Stomach (tissue), 19 donors: Measurements from ENCODE around the gene AANAT. TPM values are rescaled to one million over a fixed set of nuclear protein-coding genes. Genes with fewer than 3 reads are reported as not detected.

Source experiments
- DNase-seq, 2 donors: peaks; one replicate each; pipeline versions ENCODE4 v3.0.0 to v3.0.0-alpha.2; 2013 to 2019
- H3K27ac ChIP-seq, 5 donors: fragments of 200-600 bp in 4 of 5; sonication (generic) in 4 of 5; one replicate each; pipeline ENCODE4 v1.5.1; 2013 to 2019; ENCODE audit warnings: mild to moderate bottlenecking in 1 of 5, moderate library complexity in 1 of 5
- H3K27me3 ChIP-seq, 3 donors: fragments of 200-600 bp; sonication (generic); one replicate each; pipeline ENCODE4 v1.5.1; 2017 to 2019; ENCODE audit warnings: mixed run types in 1 of 3
- H3K36me3 ChIP-seq, 4 donors: fragments of 200-600 bp; sonication (generic); 1 replicate in 3 of 4; 2 replicates in 1 of 4; pipeline ENCODE4 v1.5.1; 2016 to 2019
- H3K4me1 ChIP-seq, 4 donors: fragments of 200-600 bp; sonication (generic); one replicate each; pipeline ENCODE4 v1.5.1; 2016 to 2019
- H3K4me3 ChIP-seq, 4 donors: fragments of 200-600 bp; sonication (generic) in 3 of 4; one replicate each; pipeline ENCODE4 v1.5.1; 2016 to 2019; ENCODE audit warnings: mild to moderate bottlenecking in 1 of 4
- H3K9me3 ChIP-seq, 4 donors: fragments of 200-600 bp; sonication (generic); one replicate each; pipeline ENCODE4 v1.5.1; 2016 to 2019
- EP300 ChIP-seq: sonication (generic); formaldehyde crosslinking; IDR thresholded peaks from one replicate; pipeline ENCODE4 v1.6.1; 2017; ENCODE audit warnings: antibody characterized with exemption
- POLR2A ChIP-seq, 4 donors: fragments of 450-650 bp; IDR thresholded peaks; one replicate each; pipeline ENCODE4 v1.6.1; 2016; ENCODE audit warnings: antibody characterized with exemption in 4 of 4, control low read depth in 2 of 4, mild to moderate bottlenecking in 1 of 4, moderate library complexity in 1 of 4
- POLR2AphosphoS5 ChIP-seq, 3 donors: sonication (generic); formaldehyde crosslinking; IDR thresholded peaks; one replicate each; pipeline ENCODE4 v1.6.1; 2016; ENCODE audit warnings: antibody characterized with exemption in 3 of 3
- WGBS, 5 donors: extraction: QIAGEN DNeasy Blood & Tissue Kit in 3 of 5; methylation state at CpG; one replicate each; pipeline versions ENCODE4 v1.1.5 to v1.1.7; 2013 to 2018; 5-methylcytosine and 5-hydroxymethylcytosine counted together
- intact Hi-C: fragments of 100-400 bp; cut with DNase I; formaldehyde crosslinking; loops from one replicate; pipeline ENCODE4 v1.15.1; 2023; ENCODE audit warnings: low total_unique reads
- long read RNA-seq, 10 donors: transcript quantifications; one replicate each; lab custom pipeline, GENCODE V29; 2026
- polyA plus RNA-seq, 3 donors: library from polyadenylated mRNA; stranded (reverse); fragments of 200-250 nt; gene quantifications; one replicate each; pipeline ENCODE4 v1.2.3, GENCODE V29; 2013
- total RNA-seq, 5 donors: library from RNA; depleted of rRNA; stranded (reverse); fragments of >200 nt; gene quantifications; one replicate each; pipeline versions ENCODE4 v1.1.0 to v1.2.3, GENCODE V29; 2014 to 2016
- TF ChIP-seq, protein P1 (sequence below), 7 experiments: fragments of 450-650 bp in 4 of 7; fragments of 200-600 bp in 3 of 7; sonication (generic) in 3 of 7; IDR thresholded peaks; one replicate each; pipeline ENCODE4 v1.5.1; 2016 to 2019; ENCODE audit warnings: antibody characterized with exemption in 7 of 7, control low read depth in 2 of 7, mild to moderate bottlenecking in 1 of 7
- donor health status: healthy with polysubstance abuse.
- donor health status: Bipolar disorder and iron deficiency.
- donor health status: healthy.

AANAT gene
- total RNA-seq (not detected), polyA plus RNA-seq (under 1 TPM in 1 of 3 donors, not detected in 2; 0.44 TPM)
- long read RNA-seq, donor 1 = 0 reads
- long read RNA-seq, donor 2, partial matches to known transcripts = 10 of 10 reads
- long read RNA-seq, donor 2, other reads (novel, unspliced or antisense) = 0 of 10 reads
- long read RNA-seq, donor 3 = 0 reads
- long read RNA-seq, donor 4 = 0 reads
- long read RNA-seq, donor 5 = 0 reads
- long read RNA-seq, donor 6 = 0 reads
- long read RNA-seq, donor 7 = 0 reads
- long read RNA-seq, donor 8 = 0 reads
- long read RNA-seq, donor 9 = 0 reads
- long read RNA-seq, donor 10 = 0 reads

DNA sequence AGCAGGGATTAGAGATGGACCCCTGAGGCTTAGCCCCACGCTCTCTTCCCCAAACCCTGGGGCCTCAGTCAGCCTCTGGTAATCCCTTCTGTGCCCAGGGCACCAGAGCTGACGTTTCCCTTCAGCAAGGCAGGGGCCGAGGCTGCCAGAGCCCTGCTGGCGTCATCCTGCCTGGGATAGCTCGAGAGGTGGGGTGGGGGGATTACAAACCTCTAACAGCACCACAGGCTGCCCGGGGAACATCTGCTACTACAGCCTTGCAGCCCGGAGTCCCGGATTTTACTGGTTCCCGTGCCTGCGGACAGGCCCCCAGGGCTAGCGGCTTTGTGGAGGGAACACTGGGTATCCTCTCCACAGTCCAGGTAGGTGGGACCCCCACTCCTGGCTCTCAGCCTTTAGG lies at the start of gene AANAT:
TSS of gene AANAT (plus strand) at position 238 of the 400 bp plus-strand sequence. CDS start 1,144 bp downstream, outside the sequence.
- no peak within 1 kb of the TSS for H3K4me3 ChIP-seq
- no peaks in the 10 kb centered on the region for H3K27me3 ChIP-seq
- 59 to 74% (median 64%) methylated on average over 8 to 11 of the region's 11 CpGs for WGBS, 5 donors
- intact Hi-C loops = loop anchor here (2.0 kb wide), 1 partner anchor 39 kb away; no protein-coding TSS in a partner anchor
- H3K27ac ChIP-seq = no peak within 1 kb of the TSS
- DNase-seq = peak in 1 of 2 donors; percentile 52
- no peaks in the 10 kb centered on the region for H3K9me3 ChIP-seq
- peaks cover 0 to 11% (median 2%) of the 10 kb centered on the region in 4 donors for H3K4me1 ChIP-seq
- TF ChIP-seq, protein P1, sequence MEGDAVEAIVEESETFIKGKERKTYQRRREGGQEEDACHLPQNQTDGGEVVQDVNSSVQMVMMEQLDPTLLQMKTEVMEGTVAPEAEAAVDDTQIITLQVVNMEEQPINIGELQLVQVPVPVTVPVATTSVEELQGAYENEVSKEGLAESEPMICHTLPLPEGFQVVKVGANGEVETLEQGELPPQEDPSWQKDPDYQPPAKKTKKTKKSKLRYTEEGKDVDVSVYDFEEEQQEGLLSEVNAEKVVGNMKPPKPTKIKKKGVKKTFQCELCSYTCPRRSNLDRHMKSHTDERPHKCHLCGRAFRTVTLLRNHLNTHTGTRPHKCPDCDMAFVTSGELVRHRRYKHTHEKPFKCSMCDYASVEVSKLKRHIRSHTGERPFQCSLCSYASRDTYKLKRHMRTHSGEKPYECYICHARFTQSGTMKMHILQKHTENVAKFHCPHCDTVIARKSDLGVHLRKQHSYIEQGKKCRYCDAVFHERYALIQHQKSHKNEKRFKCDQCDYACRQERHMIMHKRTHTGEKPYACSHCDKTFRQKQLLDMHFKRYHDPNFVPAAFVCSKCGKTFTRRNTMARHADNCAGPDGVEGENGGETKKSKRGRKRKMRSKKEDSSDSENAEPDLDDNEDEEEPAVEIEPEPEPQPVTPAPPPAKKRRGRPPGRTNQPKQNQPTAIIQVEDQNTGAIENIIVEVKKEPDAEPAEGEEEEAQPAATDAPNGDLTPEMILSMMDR (IDR thresholded peaks at IDR 0.05) = no peak
- no peak for TF ChIP-seq POLR2AphosphoS5 (IDR thresholded peaks at IDR 0.05)
- peaks cover 0 to 24% (median 20%) of the 10 kb centered on the region in 4 donors for H3K36me3 ChIP-seq

DNA sequence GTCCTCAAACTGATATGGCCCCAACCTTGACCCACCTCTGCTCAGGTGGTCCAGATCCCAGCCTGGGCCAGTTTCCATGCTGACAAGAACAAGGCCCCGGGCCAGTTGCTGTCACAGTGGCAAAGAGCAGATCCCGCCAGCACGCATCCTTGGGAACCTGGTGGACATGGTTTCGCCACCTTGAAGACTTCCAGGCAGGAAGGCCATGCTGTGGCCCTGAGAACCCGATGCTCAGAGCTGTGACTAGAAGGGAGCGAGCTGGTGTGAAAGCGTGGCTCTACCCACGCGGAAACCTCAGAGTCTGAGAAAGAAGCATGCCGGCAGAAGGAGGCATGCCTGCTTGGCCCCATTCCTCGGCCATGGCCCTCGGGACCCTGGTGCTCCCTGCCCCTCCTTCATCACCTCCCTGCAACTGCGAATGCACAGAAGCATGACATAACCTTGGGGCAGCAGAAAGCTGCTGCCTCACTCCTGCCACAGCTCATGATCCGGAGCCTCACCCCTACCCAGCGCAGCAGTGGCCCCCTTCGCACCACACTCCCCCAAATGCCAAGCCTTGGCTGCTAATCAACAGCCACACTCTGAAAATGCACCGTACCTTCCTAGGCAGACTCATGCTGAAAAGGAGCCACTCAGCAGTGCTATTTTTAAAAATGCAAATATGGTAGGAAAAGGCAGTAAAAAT lies 47.7 kb upstream of the AANAT start:
- TF ChIP-seq EP300 = no peak
- TF ChIP-seq POLR2A (IDR thresholded peaks at IDR 0.05) = no peak
- no peak for TF ChIP-seq POLR2AphosphoS5 (IDR thresholded peaks at IDR 0.05)
- Histone ChIP-seq H3K4me1 (peaks cover 6 to 50% (median 36%) of the 10 kb centered on the region in 4 donors), H3K4me3 (no peak overlapping the region), H3K36me3 (peaks cover 0 to 4% (median 2%) of the 10 kb centered on the region in 4 donors), H3K27ac (no peak overlapping the region), H3K27me3 (no peaks in the 10 kb centered on the region), H3K9me3 (no peaks in the 10 kb centered on the region)
- WGBS, 5 donors = 69 to 93% (median 91%) methylated on average over 8 to 17 of the region's 17 CpGs
- intact Hi-C loops = no loop called here
- no peak for DNase-seq

DNA sequence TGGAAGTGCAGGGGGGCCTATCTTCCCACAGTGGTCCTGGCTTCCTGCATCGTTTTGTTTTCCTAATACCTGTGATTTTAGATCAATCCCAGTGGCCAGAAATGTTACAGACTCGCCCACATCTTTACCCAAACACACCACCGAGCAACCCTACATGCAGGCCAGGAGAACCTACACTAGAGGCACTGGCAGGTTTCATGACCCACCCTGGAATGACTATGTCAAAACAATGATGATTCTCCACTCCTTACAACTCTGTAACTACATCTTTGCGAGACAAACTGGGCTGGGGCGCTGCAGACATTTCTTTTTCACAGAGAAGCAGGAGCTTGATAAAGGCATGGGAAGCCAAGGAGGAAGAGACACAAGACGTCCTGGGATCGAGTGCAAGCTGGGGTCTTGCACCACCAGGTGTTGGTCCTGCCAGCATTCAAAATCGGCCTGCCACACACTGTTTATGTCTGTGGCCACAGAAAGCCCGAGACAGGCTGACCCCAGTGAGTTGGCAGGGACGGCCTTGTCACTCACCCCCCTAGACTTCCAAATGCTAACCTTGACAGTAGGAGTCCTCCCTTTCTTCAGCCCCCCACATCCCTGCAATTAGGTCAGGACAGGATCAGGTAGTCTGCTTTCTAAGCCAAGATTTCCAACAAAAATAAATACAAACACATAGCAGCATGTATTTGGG lies 46.9 kb upstream of the AANAT start:
- no peaks in the 10 kb centered on the region for H3K9me3 ChIP-seq
- H3K4me1 ChIP-seq = peaks cover 0 to 43% (median 30%) of the 10 kb centered on the region in 4 donors
- H3K27ac ChIP-seq = peak overlapping the region in 1 of 5 donors; percentile 22
- peaks cover 0 to 4% (median 2%) of the 10 kb centered on the region in 4 donors for H3K36me3 ChIP-seq
- 67 to 85% (median 81%) methylated on average over 10 of the region's 10 CpGs for WGBS, 5 donors
- no peak for TF ChIP-seq POLR2AphosphoS5 (IDR thresholded peaks at IDR 0.05)
- TF ChIP-seq, protein P1 (IDR thresholded peaks at IDR 0.05) = no peak
- TF ChIP-seq POLR2A (IDR thresholded peaks at IDR 0.05) = no peak
- no peak for TF ChIP-seq EP300
- no peak overlapping the region for H3K4me3 ChIP-seq
- DNase-seq = no peak
- H3K27me3 ChIP-seq = no peaks in the 10 kb centered on the region
- intact Hi-C loops = no loop called here

DNA sequence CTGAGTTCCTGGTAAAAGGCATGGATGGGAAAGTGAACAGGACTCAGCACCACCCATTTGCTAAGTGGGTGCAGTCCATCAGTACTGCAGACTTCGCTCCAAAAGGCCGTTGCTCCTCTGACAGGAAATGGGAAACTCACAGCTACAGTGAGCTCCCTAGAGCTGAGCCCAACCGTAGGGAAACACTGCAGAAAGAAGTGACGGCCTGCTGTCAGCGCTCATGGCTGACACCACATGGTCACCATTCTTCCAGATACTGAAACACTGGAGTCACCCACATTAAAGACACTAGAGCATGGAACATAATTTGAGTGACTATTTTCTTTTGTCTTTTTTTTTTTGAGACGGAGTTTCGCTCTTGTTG lies 46.4 kb upstream of the AANAT start:
- Histone ChIP-seq H3K4me3 (no peak overlapping the region), H3K27me3 (no peaks in the 10 kb centered on the region), H3K4me1 (peaks cover 0 to 43% (median 30%) of the 10 kb centered on the region in 4 donors), H3K36me3 (peaks cover 0 to 4% (median 2%) of the 10 kb centered on the region in 4 donors), H3K9me3 (no peaks in the 10 kb centered on the region), H3K27ac (peak overlapping the region in 1 of 5 donors; percentile 22)
- DNase-seq = peak in 1 of 2 donors; percentile 49
- no peak for TF ChIP-seq POLR2A (IDR thresholded peaks at IDR 0.05)
- TF ChIP-seq, protein P1 (IDR thresholded peaks at IDR 0.05) = no peak
- no peak for TF ChIP-seq POLR2AphosphoS5 (IDR thresholded peaks at IDR 0.05)
- TF ChIP-seq EP300 = no peak
- 58 to 80% (median 70%) methylated on average over 7 of the region's 7 CpGs for WGBS, 5 donors
- intact Hi-C loops = no loop called here
